SK-N-SH (cell line): ENCODE results near the gene NPIPA5.
"Not testable (repeated sequence)": the region's sequence is repeated elsewhere in the genome, so short reads cannot be mapped to it uniquely, and the experiment has no call there.

Experiments used
- FOXM1 ChIP-seq: IDR thresholded peaks from 2 replicates; pipeline ENCODE4 v1.4.0; 2012; ENCODE audit warnings: low read depth, mild to moderate bottlenecking
- POLR2AphosphoS5 ChIP-seq: IDR thresholded peaks from 2 replicates; pipeline ENCODE4 v1.6.1; 2012; ENCODE audit warnings: low read depth, low read length
- RCOR1 ChIP-seq: fragments of 150-350 bp; IDR thresholded peaks from 2 replicates; pipeline ENCODE4 v1.6.1; 2017; ENCODE audit warnings: antibody characterized with exemption, low read length
- YY1 ChIP-seq: IDR thresholded peaks from 2 replicates; pipeline ENCODE4 v1.4.0; 2012; ENCODE audit warnings: low read depth, mild to moderate bottlenecking
- TF ChIP-seq, protein P1 (sequence below): IDR thresholded peaks from 2 replicates; pipeline ENCODE4 v1.4.0; 2012; ENCODE audit warnings: low read depth
- TF ChIP-seq, protein P2 (sequence below): fragments of 200-600 bp; sonication (generic); IDR thresholded peaks from 2 replicates; pipeline ENCODE4 v1.6.1; 2017; ENCODE audit warnings: antibody characterized with exemption, mild to moderate bottlenecking, moderate library complexity
- TF ChIP-seq, protein P3 (sequence below): IDR thresholded peaks from 2 replicates; pipeline ENCODE4 v1.4.0; 2012; ENCODE audit warnings: low read depth, borderline replicate concordance

DNA sequence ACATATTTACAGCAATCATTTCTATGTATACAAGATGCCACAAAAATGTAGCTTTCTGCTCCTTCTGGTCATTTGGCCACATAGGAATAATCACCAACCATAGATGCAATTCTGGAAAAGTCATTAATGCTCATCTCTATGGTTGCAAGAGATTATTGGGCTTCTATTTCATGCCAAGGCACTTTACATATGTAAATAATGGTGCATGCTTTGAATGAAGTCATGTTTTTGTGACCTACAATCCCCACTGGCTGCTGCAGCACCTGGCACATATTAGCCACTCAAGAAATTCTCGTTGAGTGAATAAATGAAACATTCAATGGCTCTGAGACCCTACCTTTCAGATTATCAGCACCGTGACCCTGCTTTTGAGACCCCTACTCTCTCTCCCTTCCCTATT, 47.1 kb downstream of the NPIPA5 start:
- TF ChIP-seq, protein P1, sequence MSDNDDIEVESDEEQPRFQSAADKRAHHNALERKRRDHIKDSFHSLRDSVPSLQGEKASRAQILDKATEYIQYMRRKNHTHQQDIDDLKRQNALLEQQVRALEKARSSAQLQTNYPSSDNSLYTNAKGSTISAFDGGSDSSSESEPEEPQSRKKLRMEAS, result not testable (repeated sequence)
- TF ChIP-seq, protein P2, sequence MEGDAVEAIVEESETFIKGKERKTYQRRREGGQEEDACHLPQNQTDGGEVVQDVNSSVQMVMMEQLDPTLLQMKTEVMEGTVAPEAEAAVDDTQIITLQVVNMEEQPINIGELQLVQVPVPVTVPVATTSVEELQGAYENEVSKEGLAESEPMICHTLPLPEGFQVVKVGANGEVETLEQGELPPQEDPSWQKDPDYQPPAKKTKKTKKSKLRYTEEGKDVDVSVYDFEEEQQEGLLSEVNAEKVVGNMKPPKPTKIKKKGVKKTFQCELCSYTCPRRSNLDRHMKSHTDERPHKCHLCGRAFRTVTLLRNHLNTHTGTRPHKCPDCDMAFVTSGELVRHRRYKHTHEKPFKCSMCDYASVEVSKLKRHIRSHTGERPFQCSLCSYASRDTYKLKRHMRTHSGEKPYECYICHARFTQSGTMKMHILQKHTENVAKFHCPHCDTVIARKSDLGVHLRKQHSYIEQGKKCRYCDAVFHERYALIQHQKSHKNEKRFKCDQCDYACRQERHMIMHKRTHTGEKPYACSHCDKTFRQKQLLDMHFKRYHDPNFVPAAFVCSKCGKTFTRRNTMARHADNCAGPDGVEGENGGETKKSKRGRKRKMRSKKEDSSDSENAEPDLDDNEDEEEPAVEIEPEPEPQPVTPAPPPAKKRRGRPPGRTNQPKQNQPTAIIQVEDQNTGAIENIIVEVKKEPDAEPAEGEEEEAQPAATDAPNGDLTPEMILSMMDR, result not testable (repeated sequence)
- TF ChIP-seq, protein P3, sequence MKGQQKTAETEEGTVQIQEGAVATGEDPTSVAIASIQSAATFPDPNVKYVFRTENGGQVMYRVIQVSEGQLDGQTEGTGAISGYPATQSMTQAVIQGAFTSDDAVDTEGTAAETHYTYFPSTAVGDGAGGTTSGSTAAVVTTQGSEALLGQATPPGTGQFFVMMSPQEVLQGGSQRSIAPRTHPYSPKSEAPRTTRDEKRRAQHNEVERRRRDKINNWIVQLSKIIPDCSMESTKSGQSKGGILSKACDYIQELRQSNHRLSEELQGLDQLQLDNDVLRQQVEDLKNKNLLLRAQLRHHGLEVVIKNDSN, result not testable (repeated sequence)
- not testable (repeated sequence) for TF ChIP-seq YY1, POLR2AphosphoS5, FOXM1, RCOR1
